HG03571 (cell line): Measurements from ENCODE around the gene INVS.
"Not testable (repeated sequence)": the region's sequence is repeated elsewhere in the genome, so short reads cannot be mapped to it uniquely, and the experiment has no call there.

Source experiments
- ATAC-seq: cut with Tn5 transposase; IDR thresholded peaks from one replicate; pipeline ENCODE4 v1.9.1; 2021; ENCODE audit not compliant: unreplicated experiment

The INVS gene

GRCh38 chr9:100083448-100084127 lies 15.5 kb upstream of the INVS start:
- peak; percentile 32 for ATAC-seq

DNA sequence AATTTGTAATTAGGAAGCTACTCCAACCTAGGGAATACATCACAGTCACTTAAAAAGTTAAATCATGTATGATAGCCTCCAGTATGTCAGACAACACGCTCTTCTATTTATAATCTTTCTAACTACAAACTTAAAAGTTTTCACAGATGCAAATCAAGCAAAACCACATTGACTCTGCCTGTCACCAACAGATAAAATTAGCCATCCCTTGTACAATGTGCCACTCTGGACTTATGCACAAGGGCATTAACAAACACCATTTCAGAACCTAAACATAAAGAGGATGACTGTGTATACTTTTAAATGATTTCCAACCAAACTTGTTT lies 15.0 kb upstream of the INVS start:
- ATAC-seq = peak; percentile 42

DNA sequence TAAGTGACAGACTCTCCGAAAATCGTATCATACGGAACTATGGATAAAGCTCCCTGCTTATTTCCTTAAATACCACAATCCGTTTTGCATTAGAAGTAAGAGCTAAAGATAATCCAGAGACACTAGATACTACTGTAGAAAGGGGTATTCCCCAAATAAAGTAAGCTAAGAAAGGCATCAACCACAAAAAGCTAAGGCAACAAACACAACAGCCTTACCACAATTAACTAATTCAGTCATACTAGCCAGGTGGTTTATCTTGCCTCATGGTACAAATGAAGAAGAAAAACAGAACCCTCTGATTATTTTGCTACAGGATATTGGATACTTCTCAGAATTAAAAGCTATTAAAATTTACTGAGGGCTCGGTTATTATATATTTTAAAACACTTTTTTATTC lies 14.3 kb upstream of the INVS start:
- ATAC-seq = peak; percentile 79

DNA sequence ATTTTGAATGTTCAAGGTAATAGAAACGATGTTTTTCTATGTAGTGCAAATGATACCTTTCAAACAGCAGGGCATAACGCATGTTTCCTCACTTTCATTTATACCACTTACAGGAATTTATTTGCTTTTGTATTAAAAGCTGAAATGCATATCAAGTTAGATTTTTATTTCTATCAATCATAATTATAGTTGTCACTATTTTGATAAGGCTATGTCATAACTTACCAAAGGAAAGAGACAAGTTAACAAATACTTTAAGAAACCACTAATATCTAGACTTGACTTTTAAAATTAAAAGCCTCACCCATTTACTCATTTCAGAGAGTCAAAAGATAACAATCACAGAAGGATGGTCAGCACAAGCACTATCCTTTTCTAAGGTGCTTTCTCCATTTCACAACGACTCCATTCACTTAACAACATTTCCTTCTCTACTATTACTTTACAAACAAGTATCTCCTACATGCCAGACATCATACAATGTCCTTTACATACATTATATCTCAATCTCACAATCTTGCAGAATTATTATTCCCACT lies 12.9 kb upstream of the INVS start:
- ATAC-seq = no peak

GRCh38 chr9:100087218-100087617 lies 11.8 kb upstream of the INVS start:
- no peak for ATAC-seq

GRCh38 chr9:100088202-100088601 lies 10.8 kb upstream of the INVS start:
- ATAC-seq = no peak

GRCh38 chr9:100090880-100091279 lies 8.2 kb upstream of the INVS start:
- ATAC-seq = no peak

DNA sequence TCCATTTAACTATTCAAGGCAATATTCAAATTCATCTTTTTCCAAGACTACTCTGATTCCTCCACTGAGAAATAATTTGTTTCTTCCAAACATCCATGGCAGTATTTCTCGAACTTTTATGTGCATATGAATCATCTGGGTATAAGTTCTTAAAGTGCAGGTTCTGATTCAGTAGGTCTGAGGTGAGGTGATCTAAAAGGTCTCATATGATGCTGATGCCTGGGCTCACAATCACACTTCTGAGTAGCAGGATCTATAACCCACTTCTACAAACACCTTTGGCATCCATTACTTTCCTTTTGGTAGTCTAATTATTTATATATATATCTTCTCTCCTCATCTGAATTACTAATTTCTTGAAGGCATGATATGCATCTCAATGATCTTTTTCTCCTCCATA lies 7.4 kb upstream of the INVS start:
- no peak for ATAC-seq

DNA sequence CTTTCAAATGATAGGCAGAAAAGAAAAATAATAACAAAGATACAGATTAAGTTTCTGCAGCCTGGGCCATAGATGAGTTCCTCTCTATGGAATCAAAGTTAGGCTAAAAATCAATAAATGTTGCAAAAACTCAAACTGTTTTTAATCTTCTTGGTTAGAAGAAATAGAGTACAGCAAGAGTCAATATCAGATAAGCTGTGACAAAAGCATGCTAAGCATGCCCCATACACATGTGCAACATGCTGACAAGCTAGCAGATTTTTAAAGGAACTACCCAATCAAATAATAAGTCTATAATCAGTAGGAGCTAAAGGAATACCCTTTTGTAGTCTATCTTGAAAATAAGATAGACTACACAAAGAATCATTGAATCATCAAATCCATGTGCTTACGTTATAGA lies 7.0 kb upstream of the INVS start:
- no peak for ATAC-seq

DNA sequence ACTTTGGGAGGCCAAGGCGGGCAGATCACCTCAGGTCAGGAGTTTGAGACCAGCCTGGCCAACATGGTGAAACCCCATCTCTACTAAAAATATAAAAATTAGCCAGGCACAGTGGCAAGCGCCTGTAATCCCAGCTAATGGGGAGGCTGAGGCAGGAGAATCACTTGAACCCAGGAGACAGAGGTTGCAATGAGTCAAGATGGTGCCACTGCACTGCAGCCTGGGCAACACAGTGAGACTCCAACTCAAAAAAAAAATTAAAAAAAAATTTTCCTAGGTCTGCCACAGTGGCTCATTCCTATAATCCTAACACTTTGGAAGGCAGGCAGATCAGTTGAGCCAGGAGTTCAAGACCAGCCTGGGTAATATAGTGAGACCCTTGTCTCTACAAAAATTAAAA lies 4.6 kb upstream of the INVS start:
- ATAC-seq = not testable (repeated sequence)

GRCh38 chr9:100096378-100096916 lies 2.6 kb upstream of the INVS start:
- ATAC-seq = no peak

GRCh38 chr9:100098046-100098886 lies 777 bp upstream of the INVS start:
- ATAC-seq = peak; percentile 8

DNA sequence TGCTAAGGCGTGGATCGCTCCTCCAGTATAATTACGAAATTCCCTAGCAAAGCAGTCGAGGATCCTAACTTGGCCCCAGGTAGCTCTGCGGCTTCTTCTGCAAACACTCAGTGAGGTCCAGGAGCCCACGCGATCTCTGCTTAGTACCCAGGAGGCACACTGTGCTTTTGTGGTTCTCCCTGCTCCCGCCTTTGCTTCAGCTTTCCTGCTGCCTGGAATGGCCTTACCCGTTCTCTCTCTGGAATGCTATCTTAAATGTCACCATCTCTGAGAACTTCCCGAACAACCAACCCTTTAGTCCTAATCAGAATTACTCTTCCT lies 639 bp downstream of the INVS start:
- ATAC-seq = no peak

DNA sequence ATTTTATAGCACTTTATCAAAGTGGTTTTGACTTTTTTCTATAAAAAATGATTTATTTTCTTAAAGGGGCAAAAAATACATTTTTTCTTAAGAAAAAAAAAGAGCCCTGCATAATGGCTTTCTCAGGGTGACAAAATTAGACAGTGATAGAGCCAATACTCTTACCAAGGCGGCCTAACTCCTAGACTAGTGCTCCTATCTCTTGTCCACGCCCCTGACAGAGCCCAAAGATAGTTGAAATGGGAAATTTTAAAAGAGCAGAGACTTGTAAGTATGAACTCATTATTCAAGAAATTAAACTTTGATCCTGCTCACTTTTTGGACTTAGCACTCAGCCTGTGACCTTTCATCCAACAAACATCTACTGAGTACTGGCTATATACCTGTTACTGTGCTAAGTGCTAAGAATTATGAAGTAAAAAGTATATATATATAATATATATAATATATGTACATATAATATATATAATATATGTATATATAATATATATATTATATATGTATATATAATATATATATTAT lies 1.2 kb downstream of the INVS start:
- no peak for ATAC-seq

DNA sequence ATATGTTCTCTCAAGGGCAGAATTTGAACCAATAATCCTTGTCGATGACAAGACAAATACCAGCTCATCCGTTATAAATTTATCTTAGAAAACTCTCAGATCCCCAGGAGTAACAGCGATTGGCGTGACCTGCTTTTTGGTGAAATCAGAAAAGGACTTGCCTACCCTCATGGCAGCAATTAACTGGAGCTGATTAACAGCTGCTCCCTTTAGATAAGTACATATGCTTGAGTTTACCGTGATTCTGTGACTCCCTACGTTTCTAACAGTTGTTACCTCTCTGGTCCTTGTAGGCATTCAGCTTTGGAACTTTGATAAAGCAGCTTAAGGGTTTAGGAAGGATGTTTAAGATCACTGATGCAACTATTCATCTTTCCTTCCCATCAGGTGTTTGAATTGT lies 2.6 kb downstream of the INVS start:
- no peak for ATAC-seq

- no peak for ATAC-seq
Observed at GRCh38 chr9:100104314-100104713, 5.3 kb downstream of the INVS start.

DNA sequence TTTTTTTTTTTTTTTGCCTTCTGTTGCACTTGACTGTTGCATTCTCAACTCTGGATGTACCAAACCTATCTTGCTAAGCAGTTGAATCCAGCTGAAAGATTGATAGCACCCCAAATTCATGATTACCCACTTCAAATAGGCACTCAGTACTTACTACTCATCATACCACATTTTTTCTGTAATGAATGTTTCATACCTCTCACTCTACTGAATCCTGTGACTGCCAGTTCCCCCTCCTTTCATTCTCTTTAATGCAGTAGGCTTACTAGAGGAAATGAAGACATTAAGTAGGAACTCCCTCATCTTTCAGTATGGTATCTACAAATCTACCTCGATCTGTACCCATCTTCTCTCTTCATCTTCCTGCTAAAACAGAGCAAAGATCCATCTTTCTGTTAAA lies 6.8 kb downstream of the INVS start:
- ATAC-seq = no peak

- ATAC-seq = no peak
Observed at GRCh38 chr9:100106616-100107015, 7.6 kb downstream of the INVS start.

DNA sequence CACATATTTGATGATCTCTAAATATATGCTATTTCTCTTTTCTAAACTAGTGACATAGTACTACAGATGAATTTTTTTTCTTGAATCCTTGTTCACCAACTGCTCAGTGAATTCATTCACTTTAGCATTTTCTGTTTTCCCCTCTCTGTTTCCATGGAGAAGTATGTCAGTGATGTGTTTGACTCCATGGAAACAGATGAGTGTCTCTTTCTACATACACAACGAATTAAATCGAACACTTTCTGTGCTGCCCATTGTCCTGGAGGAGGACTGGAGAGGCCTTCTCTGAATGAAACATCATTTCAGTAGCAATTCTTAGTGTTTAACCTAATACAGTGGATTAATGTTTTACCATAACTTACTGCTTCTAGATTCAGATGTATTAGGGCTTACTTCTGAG lies 9.5 kb downstream of the INVS start:
- ATAC-seq = no peak

- ATAC-seq = no peak
Observed at GRCh38 chr9:100111235-100111634, 12.2 kb downstream of the INVS start.

GRCh38 chr9:100112677-100113336 lies 13.8 kb downstream of the INVS start:
- no peak for ATAC-seq

GRCh38 chr9:100117316-100117715 lies 18.3 kb downstream of the INVS start:
- ATAC-seq = no peak
